NCI-H2227 treated with DMSO at 0.1 percent for 48 hours (cell line): ENCODE measurements around the gene DNASE2B.

Experiments
- DNase-seq: peaks from one replicate; lab custom pipeline; 2025; lab: John Stamatoyannopoulos, UW

Gene DNASE2B

DNA sequence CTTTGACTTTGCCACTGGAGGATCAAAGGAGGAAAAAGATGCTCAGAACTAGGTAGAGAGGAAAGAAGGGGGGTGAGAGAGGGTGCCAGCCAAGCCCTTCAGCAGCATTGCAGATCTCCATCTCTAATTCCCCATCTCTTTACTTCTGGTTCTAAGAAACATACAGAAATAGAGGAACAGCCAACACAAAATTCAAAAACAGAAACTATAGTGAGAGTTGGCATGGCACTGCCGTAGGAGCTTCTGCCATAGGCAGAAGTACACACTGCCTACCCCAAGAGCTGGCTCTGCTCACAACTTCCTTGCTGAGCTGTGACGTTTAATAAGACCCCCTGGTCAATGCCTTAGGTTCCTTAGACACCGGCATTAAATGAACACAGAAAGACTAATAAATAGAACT lies 54.2 kb downstream of the DNASE2B start:
- DNase-seq = no peak

DNA sequence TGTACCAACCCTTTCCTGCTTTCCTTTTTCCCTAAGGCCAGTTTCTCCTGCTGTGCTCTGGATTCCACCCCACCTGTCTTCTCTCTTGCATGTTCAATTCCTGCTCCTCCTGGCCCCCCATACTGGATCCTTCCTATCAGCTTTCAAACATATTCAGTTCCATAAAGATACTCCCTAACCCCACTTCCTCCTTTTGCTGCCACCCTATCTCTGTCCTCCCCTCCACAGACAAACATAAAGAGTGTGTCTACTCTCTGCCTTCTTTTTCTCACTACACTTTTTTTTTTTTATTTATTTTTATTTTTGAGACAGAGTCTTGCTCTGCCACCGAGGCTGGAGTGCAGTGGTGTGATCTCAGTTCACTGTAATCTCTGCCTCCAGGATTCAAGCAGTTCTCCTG lies 63.8 kb downstream of the DNASE2B start:
- DNase-seq = no peak
